Limb (tissue), 2 donors: ENCODE data around the gene B3GNT9.

Experiments
- DNase-seq, 2 donors: peaks; one replicate each; pipeline ENCODE4 v3.0.0-alpha.2; 2016; ENCODE audit errors: extremely low spot score in 2 of 2

The B3GNT9 gene

GRCh38 chr16:67150833-67151396 lies at the start of gene B3GNT9:
Gene B3GNT9, minus strand, starts transcription at chr16:67150998. Its CDS starts 513 bp downstream, at chr16:67150485.
- DNase-seq: peak; percentile 70 to 82

- DNase-seq: no peak
These were observed 49.7 kb upstream of the B3GNT9 start for GRCh38 chr16:67200491-67200890.

GRCh38 chr16:67199808-67200198 lies 49.0 kb upstream of the B3GNT9 start:
- DNase-seq: no peak

- DNase-seq: no peak
These were observed 48.4 kb upstream of the B3GNT9 start, which contains the start of gene ELMO3 for GRCh38 chr16:67199011-67199807. Gene ELMO3, plus strand, starts transcription at chr16:67199131. Its CDS starts 196 bp downstream, at chr16:67199327.

GRCh38 chr16:67198238-67198734 lies 47.5 kb upstream of the B3GNT9 start:
- DNase-seq: no peak

- no peak for DNase-seq
These were observed 46.9 kb upstream of the B3GNT9 start for GRCh38 chr16:67197704-67198103.

- no peak for DNase-seq
These were observed 46.1 kb upstream of the B3GNT9 start for GRCh38 chr16:67196881-67197280.

GRCh38 chr16:67195676-67196075 lies 44.9 kb upstream of the B3GNT9 start:
- DNase-seq: no peak

- DNase-seq: no peak
These were observed 43.5 kb upstream of the B3GNT9 start for GRCh38 chr16:67194260-67194659.

GRCh38 chr16:67193536-67193935 lies 42.7 kb upstream of the B3GNT9 start:
- DNase-seq: no peak

GRCh38 chr16:67192781-67193361 lies 42.1 kb upstream of the B3GNT9 start:
- DNase-seq: no peak

- DNase-seq: peak; percentile 92 to 93
These were observed 41.3 kb upstream of the B3GNT9 start, which contains the start of gene E2F4 for GRCh38 chr16:67191995-67192681. Gene E2F4, plus strand, starts transcription at chr16:67192155. Its CDS starts 73 bp downstream, at chr16:67192228.

- DNase-seq: no peak
These were observed 40.7 kb upstream of the B3GNT9 start for GRCh38 chr16:67191411-67191994.

- DNase-seq: no peak
These were observed 39.9 kb upstream of the B3GNT9 start for GRCh38 chr16:67190448-67191399.

- no peak for DNase-seq
These were observed 39.2 kb upstream of the B3GNT9 start, which contains the start of gene EXOC3L1 for GRCh38 chr16:67190041-67190440. Gene EXOC3L1, minus strand, starts transcription at chr16:67190136. Its CDS starts 460 bp downstream, at chr16:67189676.

GRCh38 chr16:67188798-67189197 lies 38.0 kb upstream of the B3GNT9 start:
- DNase-seq: no peak

- DNase-seq: no peak
These were observed 37.5 kb upstream of the B3GNT9 start for GRCh38 chr16:67188323-67188722.

GRCh38 chr16:67187175-67187890 lies 36.5 kb upstream of the B3GNT9 start:
- DNase-seq: no peak

GRCh38 chr16:67186550-67186950 lies 35.8 kb upstream of the B3GNT9 start:
- DNase-seq: no peak
